ENCODE data around the gene C18orf63. TPM values are rescaled to one million over a fixed set of nuclear protein-coding genes. Genes with fewer than 3 reads are reported as not detected.

C18orf63 gene
- total RNA-seq, 2 experiments from 2014 or later = not detected

DNA sequence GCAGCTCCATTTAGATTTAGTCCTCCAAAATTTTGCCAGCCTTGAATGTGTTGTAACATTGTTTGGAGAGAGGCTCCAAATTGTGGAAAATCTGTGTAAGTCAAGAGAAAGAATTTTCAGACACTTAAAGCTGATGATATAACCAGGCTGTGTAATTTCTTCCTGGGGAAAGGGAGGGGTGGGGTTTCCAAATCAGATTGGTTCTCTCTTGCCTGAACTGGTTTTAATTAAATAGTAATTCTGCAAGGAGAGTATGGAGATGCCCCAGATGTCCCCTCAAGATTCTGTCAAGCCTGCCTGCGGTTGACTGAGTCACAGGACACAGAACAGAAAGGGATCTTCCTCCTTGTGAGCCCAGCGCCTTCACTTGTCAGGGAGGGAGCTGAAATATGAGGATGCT, 54.5 kb downstream of the C18orf63 start:
- peaks cover 5% of the 10 kb centered on the region for H3K27me3 Mint-ChIP-seq
- H3K9me3 Mint-ChIP-seq = no peaks in the 10 kb centered on the region
- H3K36me3 Mint-ChIP-seq = no peaks in the 10 kb centered on the region
- no peak for DNase-seq
- no peak overlapping the region for H3K4me3 Mint-ChIP-seq
- H3K27ac Mint-ChIP-seq = no peak overlapping the region
- CTCF ChIA-PET = no interaction called here
- POLR2A ChIA-PET = no interaction called here
- intact Hi-C loops (cut with micrococcal nuclease) = loop anchor here (5.0 kb wide), 2 partner anchors 78 to 227 kb away; partner anchors contain the start of genes CYB5A and ZNF407
- H3K4me1 Mint-ChIP-seq (ENCODE audit: low read depth) = peaks cover 31% of the 10 kb centered on the region

DNA sequence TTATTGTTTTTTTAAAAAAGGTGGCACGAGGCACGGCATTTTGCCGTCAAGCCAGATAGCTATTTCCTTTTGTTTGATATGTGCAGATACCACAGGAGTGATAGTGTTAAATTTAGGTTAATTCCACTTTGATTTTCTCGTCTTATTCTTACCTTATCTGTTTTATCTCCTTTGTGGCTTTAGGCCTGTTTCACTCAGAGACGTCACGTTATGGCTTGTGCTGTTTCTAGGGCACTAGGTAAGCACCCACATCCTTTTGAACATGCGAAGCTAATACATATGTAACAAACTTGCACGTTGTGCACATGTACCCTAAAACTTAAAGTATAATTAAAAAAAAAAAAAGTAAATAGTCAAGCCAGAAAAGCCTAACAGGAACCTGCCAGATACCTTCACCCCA, 57.8 kb downstream of the C18orf63 start:
- no peaks in the 10 kb centered on the region for H3K36me3 Mint-ChIP-seq
- no peaks in the 10 kb centered on the region for H3K9me3 Mint-ChIP-seq
- DNase-seq = peak; percentile 37
- peaks cover 5% of the 10 kb centered on the region for H3K27me3 Mint-ChIP-seq
- CTCF ChIA-PET = interaction anchor here (1.5 kb wide), 1 partner anchor 120 kb away, joined by 7 read pairs; no protein-coding TSS in a partner anchor
- no peak overlapping the region for H3K4me3 Mint-ChIP-seq
- intact Hi-C loops (cut with micrococcal nuclease) = loop anchor here (1.0 to 5.0 kb wide), 4 partner anchors 17 to 224 kb away; partner anchors contain the start of genes CYB5A and ZNF407
- peaks cover 52% of the 10 kb centered on the region for H3K4me1 Mint-ChIP-seq (ENCODE audit: low read depth)
- H3K27ac Mint-ChIP-seq = no peak overlapping the region
- POLR2A ChIA-PET = interaction anchor here (0.7 kb wide), 2 partner anchors 73 to 75 kb away, joined by 3 read pairs; no protein-coding TSS in a partner anchor

DNA sequence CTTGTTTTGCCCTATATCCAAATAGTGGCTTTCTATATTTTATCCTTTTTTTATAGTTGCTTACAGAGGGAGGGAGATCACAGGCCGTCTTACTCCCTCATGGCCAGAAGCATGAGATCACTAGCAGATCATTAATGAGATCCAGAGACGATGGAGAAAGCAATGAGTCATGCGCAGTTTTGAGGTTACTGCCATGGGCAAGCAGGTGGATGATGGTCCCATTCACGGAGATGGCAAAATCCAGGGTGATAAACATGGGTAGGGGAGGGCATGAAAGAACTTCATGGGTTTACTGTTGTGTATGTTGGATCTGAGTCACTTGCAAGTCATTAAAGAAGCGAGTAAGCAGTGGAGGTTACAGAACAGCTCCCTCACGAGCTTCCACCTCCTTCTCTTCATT, 60.4 kb downstream of the C18orf63 start:
- no peaks in the 10 kb centered on the region for H3K36me3 Mint-ChIP-seq
- intact Hi-C loops (cut with micrococcal nuclease) = no loop called here
- no peaks in the 10 kb centered on the region for H3K9me3 Mint-ChIP-seq
- H3K27ac Mint-ChIP-seq = no peak overlapping the region
- no peak for DNase-seq
- peaks cover 50% of the 10 kb centered on the region for H3K4me1 Mint-ChIP-seq (ENCODE audit: low read depth)
- CTCF ChIA-PET = no interaction called here
- H3K4me3 Mint-ChIP-seq = no peak overlapping the region
- peaks cover 2% of the 10 kb centered on the region for H3K27me3 Mint-ChIP-seq
- POLR2A ChIA-PET = no interaction called here

DNA sequence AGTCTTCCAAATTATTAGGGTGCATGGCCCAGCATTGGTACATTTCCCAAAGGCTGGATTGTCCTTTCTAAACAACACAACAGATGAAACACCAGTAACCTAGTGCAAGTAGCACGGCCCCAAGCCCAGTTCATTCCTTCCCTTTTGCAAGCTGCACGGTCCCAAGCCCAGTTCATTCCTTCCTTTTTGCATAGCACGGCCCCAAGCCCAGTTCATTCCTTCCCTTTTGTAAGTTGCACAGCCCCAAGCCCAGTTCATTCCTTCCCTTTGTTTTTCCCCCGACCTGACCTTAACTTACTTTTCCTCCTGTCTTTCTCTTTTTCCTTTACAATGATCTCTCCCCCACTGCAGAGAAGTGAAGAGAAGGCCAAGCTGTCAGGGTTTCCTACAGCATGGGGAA, 60.9 kb downstream of the C18orf63 start:
- Mint-ChIP-seq H3K4me1 (ENCODE audit: low read depth) (peaks cover 46% of the 10 kb centered on the region), H3K4me3 (no peak overlapping the region), H3K27me3 (peaks cover 2% of the 10 kb centered on the region), H3K9me3 (no peaks in the 10 kb centered on the region), H3K36me3 (no peaks in the 10 kb centered on the region), H3K27ac (no peak overlapping the region)
- CTCF ChIA-PET = interaction anchor here (0.5 to 0.7 kb wide), 2 partner anchors 11 to 181 kb away, joined by 4 to 6 read pairs; no protein-coding TSS in a partner anchor
- DNase-seq = no peak
- intact Hi-C loops (cut with micrococcal nuclease) = no loop called here
- POLR2A ChIA-PET = no interaction called here

DNA sequence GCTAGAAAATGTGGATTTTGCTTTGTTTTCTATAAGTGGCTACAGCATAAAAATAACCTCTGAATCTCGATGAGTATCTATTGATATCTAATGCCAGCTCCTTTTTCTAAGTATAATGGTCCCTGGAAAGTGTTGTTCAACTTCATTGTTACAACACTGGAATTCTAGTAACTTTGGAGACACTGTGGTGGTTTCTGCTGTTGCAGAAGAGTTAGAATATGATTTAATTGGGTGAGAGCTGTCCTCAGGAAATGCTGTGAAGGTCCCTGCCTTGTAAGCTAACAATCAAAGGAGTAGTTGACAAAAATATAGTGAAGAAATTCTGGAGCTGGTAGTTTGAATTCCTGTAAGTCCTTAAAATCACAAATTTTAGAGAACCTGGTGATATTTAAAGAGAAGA, 62.1 kb downstream of the C18orf63 start:
- Mint-ChIP-seq H3K4me1 (ENCODE audit: low read depth) (peaks cover 38% of the 10 kb centered on the region), H3K36me3 (no peaks in the 10 kb centered on the region), H3K4me3 (no peak overlapping the region), H3K27ac (no peak overlapping the region), H3K27me3 (no peaks in the 10 kb centered on the region), H3K9me3 (no peaks in the 10 kb centered on the region)
- ChIA-PET POLR2A (interaction anchor here (0.9 kb wide), 1 partner anchor 13 kb away, joined by 3 read pairs; no protein-coding TSS in a partner anchor), CTCF (interaction anchor here (0.5 to 1.2 kb wide), 3 partner anchors 15 to 176 kb away, joined by 3 to 5 read pairs (median 3); no protein-coding TSS in a partner anchor)
- intact Hi-C loops (cut with micrococcal nuclease) = no loop called here
- DNase-seq = no peak

DNA sequence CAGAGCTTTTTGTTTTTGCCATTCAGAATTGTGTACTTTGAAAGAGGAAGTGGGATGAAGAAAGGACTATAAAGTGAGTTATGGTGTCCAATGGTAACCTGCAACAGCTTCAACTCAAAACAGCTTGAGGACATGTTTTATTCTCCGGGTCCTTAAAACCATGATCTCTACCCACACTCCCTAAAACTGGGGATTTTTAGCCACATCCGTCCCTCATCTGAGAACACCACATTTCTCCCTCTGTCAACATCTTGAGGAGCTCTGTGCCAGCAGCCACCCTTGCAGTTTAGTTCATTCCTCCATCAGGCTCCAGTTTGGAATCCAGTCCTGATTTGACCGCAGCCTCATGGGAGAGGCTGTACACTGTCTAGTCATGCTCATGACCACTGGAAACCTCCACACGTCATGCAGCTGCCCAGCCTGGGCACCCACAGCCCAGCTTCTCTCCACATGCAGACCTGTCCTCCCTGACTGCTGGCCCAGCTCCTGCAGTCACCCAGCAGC, 62.6 kb downstream of the C18orf63 start:
- Mint-ChIP-seq H3K4me3 (no peak overlapping the region), H3K9me3 (no peaks in the 10 kb centered on the region), H3K36me3 (no peaks in the 10 kb centered on the region), H3K4me1 (ENCODE audit: low read depth) (peaks cover 38% of the 10 kb centered on the region), H3K27ac (peak overlapping the region; percentile 1), H3K27me3 (no peaks in the 10 kb centered on the region)
- POLR2A ChIA-PET = interaction anchor here (0.9 kb wide), 1 partner anchor 13 kb away, joined by 3 read pairs; no protein-coding TSS in a partner anchor
- intact Hi-C loops (cut with micrococcal nuclease) = no loop called here
- peak; percentile 21 for DNase-seq
- CTCF ChIA-PET = interaction anchor here (0.5 to 1.2 kb wide), 3 partner anchors 15 to 175 kb away, joined by 3 to 5 read pairs (median 3); no protein-coding TSS in a partner anchor

DNA sequence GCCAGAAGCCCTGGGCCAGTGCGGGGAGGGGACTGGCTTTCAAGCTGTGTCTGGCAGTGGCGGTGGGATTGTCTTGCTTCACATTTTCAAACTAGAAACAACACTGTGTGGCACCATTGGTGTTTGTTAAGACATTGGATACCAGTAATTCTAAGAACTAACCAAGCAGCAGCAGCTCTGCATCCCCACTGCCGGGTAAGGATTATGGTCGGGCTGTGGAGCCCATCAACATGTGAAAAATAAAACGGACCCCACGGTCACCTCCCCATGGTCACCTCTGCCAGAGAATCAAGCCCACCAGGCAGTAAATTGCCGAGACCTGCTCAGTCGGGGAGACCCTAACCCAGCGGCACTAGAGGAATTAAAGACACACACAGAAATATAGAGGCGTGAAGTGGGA, 65.3 kb downstream of the C18orf63 start:
- H3K27me3 Mint-ChIP-seq = no peaks in the 10 kb centered on the region
- no peak overlapping the region for H3K27ac Mint-ChIP-seq
- ChIA-PET POLR2A (no interaction called here), CTCF (no interaction called here)
- intact Hi-C loops (cut with micrococcal nuclease) = no loop called here
- DNase-seq = no peak
- peaks cover 22% of the 10 kb centered on the region for H3K4me1 Mint-ChIP-seq (ENCODE audit: low read depth)
- no peaks in the 10 kb centered on the region for H3K9me3 Mint-ChIP-seq
- H3K4me3 Mint-ChIP-seq = no peak overlapping the region
- no peaks in the 10 kb centered on the region for H3K36me3 Mint-ChIP-seq

DNA sequence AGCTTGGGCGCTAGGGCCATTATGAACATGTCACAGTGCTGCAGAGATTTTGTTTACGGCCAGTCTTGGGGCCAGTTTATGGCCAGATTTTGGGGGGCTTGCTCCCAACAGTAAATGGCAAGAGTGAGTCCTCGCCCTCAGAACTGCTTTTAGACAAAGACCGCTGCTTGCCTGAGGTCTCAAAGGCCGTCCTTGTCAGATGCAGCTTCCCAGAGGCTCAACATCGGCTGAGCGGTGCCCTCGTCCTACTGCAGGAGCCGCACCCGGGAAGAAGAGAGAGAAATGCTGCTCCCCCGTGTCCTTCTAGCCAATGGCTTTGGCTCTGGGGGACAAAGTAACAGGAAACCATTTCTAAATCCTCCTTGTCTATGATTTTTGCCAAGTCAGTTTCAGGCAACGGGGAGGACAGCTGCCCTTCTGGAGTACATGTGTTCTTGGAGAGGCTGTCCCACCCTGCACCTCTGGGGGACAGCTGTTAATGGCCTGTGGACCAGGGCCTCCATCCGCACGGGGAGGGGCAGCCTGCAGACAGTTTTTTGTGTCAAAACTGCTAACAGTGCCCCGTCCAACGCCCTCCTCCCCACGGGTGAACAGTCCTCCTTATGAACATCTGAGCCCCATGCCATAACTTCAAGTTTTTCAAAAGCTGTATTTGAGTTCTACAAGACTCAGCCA, 66.1 kb downstream of the C18orf63 start:
- DNase-seq = no peak
- Mint-ChIP-seq H3K27me3 (no peaks in the 10 kb centered on the region), H3K4me1 (ENCODE audit: low read depth) (peaks cover 15% of the 10 kb centered on the region), H3K27ac (no peak overlapping the region), H3K36me3 (no peaks in the 10 kb centered on the region), H3K4me3 (no peak overlapping the region), H3K9me3 (no peaks in the 10 kb centered on the region)
- ChIA-PET POLR2A (no interaction called here), CTCF (no interaction called here)
- intact Hi-C loops (cut with micrococcal nuclease) = no loop called here

DNA sequence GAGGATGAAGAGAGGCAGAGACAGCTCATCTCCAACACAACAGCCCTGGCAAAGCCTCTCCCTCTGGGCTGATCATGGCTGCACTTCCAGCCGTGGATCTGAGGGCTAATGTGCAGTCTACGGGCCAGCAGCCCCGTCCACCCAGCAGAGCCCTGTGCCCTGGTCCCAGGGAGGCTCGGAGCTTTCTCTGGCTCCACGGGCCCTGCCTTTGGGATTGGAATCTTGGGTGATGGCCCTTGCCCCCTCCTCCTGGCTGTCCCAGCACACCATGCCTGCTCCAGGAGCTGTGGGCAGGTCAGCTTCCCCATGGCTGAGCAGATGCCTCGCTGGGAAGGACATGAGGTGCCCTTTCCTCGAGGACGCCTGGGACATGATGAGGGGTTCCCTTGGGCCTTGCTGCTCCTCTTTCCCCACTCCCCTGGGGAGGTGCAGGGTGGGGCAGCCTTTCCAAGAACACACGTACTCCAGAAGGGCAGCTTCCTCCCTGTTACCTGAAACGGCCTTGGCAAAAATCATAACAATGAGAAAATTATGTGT, 66.9 kb downstream of the C18orf63 start:
- no peaks in the 10 kb centered on the region for H3K36me3 Mint-ChIP-seq
- H3K4me1 Mint-ChIP-seq (ENCODE audit: low read depth) = peaks cover 14% of the 10 kb centered on the region
- H3K27me3 Mint-ChIP-seq = no peaks in the 10 kb centered on the region
- H3K9me3 Mint-ChIP-seq = no peaks in the 10 kb centered on the region
- intact Hi-C loops (cut with micrococcal nuclease) = no loop called here
- H3K4me3 Mint-ChIP-seq = no peak overlapping the region
- ChIA-PET POLR2A (no interaction called here), CTCF (no interaction called here)
- DNase-seq = no peak
- no peak overlapping the region for H3K27ac Mint-ChIP-seq

DNA sequence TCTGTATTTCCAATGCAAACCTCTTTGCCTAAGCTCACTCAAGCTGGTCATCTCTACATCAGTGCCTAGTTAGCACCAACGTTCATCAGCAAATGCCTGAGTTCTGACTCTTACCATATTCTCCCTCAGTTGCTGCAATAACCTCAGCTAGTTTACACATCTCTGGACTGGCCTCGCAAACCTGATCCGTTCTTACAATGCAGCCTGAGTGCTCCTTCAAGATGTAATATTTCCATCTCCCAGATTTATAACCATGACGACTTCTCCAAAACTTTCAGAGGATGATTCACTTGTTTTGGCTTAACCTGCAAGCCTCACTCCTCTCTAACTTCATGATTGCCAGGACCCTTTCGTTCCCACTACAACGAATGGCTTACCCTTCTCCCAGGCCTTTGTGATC, 71.7 kb downstream of the C18orf63 start:
- H3K9me3 Mint-ChIP-seq = no peaks in the 10 kb centered on the region
- intact Hi-C loops (cut with micrococcal nuclease) = no loop called here
- CTCF ChIA-PET = interaction anchor here (0.6 kb wide), 1 partner anchor 11 kb away, joined by 4 read pairs; no protein-coding TSS in a partner anchor
- H3K27ac Mint-ChIP-seq = no peak overlapping the region
- POLR2A ChIA-PET = no interaction called here
- no peak overlapping the region for H3K4me3 Mint-ChIP-seq
- DNase-seq = no peak
- peaks cover 1% of the 10 kb centered on the region for H3K27me3 Mint-ChIP-seq
- H3K36me3 Mint-ChIP-seq = no peaks in the 10 kb centered on the region
- peaks cover 13% of the 10 kb centered on the region for H3K4me1 Mint-ChIP-seq (ENCODE audit: low read depth)

DNA sequence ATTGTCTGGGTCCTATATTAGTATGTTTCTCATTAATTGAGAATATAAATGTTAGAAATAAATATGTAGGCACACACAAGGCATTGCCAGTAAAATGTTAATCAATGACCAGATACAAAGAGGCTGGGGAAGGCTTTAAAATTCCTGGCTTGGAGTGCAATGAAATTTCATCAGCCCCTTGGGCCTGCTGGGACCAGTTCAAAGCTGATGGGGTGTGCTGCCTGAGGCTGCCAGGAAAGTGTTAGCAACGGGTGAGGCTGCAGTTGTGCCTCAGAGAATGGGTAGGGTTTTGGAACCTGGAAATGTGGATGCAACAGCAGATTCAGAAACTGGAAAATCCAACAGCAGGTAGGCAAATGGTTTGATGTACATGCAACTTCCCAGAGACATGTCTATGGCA, 72.6 kb downstream of the C18orf63 start:
- peaks cover 13% of the 10 kb centered on the region for H3K4me1 Mint-ChIP-seq (ENCODE audit: low read depth)
- POLR2A ChIA-PET = no interaction called here
- intact Hi-C loops (cut with micrococcal nuclease) = no loop called here
- no peak for DNase-seq
- no peak overlapping the region for H3K4me3 Mint-ChIP-seq
- H3K9me3 Mint-ChIP-seq = no peaks in the 10 kb centered on the region
- CTCF ChIA-PET = no interaction called here
- peaks cover 1% of the 10 kb centered on the region for H3K27me3 Mint-ChIP-seq
- H3K36me3 Mint-ChIP-seq = no peaks in the 10 kb centered on the region
- H3K27ac Mint-ChIP-seq = no peak overlapping the region

DNA sequence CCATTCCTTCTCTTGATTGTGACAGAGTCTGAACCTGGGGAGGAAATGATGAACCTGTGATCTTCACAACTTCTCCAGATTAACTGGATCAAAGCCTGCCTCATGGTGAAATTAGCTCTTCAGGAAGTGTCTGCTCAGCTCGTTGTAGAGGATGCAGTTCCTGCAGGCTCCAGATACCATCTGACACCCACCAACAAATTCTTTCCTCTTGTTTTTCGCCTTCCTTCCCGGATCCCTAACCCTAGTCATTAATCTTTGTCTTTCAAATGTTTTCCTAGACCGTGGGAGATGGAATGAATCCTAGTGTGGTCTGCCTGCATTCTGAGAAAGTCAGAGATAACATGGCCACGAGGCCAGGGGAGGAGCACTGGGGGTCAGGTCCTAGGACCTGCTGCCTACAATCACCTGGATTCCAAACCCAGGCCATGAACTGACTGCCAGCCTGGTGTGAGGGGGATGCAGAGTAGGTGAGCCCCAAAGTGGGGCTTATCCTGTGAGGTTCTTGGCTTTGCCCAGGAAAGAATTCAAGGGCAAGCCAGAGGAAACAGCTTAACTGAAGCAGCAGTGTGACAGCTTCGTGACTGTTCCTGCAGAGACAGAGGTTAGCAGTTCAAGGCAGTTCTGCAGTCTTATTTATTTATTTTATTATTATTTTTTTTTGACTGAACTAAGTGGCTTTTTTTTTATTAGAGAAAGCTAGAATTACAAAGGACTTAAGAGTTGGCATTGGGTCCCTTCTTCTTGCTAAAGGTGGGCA, 73.7 kb downstream of the C18orf63 start:
- intact Hi-C loops (cut with micrococcal nuclease) = no loop called here
- POLR2A ChIA-PET = no interaction called here
- H3K27me3 Mint-ChIP-seq = peaks cover 6% of the 10 kb centered on the region
- no peaks in the 10 kb centered on the region for H3K36me3 Mint-ChIP-seq
- no peak for DNase-seq
- H3K9me3 Mint-ChIP-seq = no peaks in the 10 kb centered on the region
- CTCF ChIA-PET = no interaction called here
- no peak overlapping the region for H3K4me3 Mint-ChIP-seq
- H3K4me1 Mint-ChIP-seq (ENCODE audit: low read depth) = peaks cover 13% of the 10 kb centered on the region
- H3K27ac Mint-ChIP-seq = no peak overlapping the region
